AG04449 (cell line): ENCODE results near the gene ACOT7.
"Not testable (repeated sequence)": the region's sequence is repeated elsewhere in the genome, so short reads cannot be mapped to it uniquely, and the experiment has no call there.

Experiments used
- CTCF ChIA-PET: fragments of 350-600 bp; formaldehyde crosslinking; extraction: SDS; loops from one replicate; lab custom pipeline; 2021; ENCODE audit warnings: antibody characterized with exemption; lab: Yijun Ruan, JAX
- POLR2A ChIA-PET: fragments of 400-600, 350-600 bp; formaldehyde crosslinking; extraction: SDS; loops from one replicate; lab custom pipeline; 2020; ENCODE audit warnings: antibody characterized with exemption, inconsistent platforms; lab: Yijun Ruan, JAX
- DNase-seq: peaks from one replicate; pipeline ENCODE4 v3.0.0-alpha.2; 2010; ENCODE audit warnings: low read depth, low spot score
- H3K4me3 ChIP-seq: 2 replicates; pipeline ENCODE4 v1.5.1; 2011; ENCODE audit warnings: low read depth, mild to moderate bottlenecking, control low read depth, low read length
- CTCF ChIP-seq: IDR thresholded peaks from one replicate; pipeline ENCODE4 v1.5.1; 2011; ENCODE audit warnings: mild to moderate bottlenecking, moderate library complexity, low read length, control low read depth, inconsistent platforms; ENCODE audit not compliant: insufficient read depth; ENCODE audit errors: missing control alignments

The ACOT7 gene

GRCh38 chr1:6220236-6220635 is 173.3 kb downstream of the ACOT7 start:
- no peak for DNase-seq
- ChIA-PET POLR2A (interaction anchor here (1.0 kb wide), 1 partner anchor 19 kb away, joined by 3 read pairs; no protein-coding TSS in a partner anchor), CTCF (interaction anchor here (1.1 to 7.3 kb wide), 4 partner anchors 12 to 22 kb away, joined by 3 to 62 read pairs (median 8); partner anchors contain the start of gene RNF207)
- TF ChIP-seq CTCF, result no peak
- H3K4me3 ChIP-seq, result no peak overlapping the region

- DNase-seq, POLR2A ChIA-PET, H3K4me3 ChIP-seq: not testable (repeated sequence)
- CTCF ChIA-PET, result interaction anchor here (0.6 to 7.3 kb wide), 4 partner anchors 12 to 34 kb away, joined by 3 to 62 read pairs (median 4); partner anchors contain the start of gene RNF207
These were observed 173.9 kb downstream of the ACOT7 start for GRCh38 chr1:6219641-6220040.

GRCh38 chr1:6218375-6219164 is 175.0 kb downstream of the ACOT7 start:
- POLR2A ChIA-PET, result interaction anchor here (0.6 kb wide), 1 partner anchor 18 kb away, joined by 3 read pairs; no protein-coding TSS in a partner anchor
- no peak for DNase-seq
- H3K4me3 ChIP-seq, result no peak overlapping the region
- CTCF ChIA-PET, result interaction anchor here (4.2 kb wide), 1 partner anchor 13 kb away, joined by 27 read pairs; the partner anchor contains the start of gene RNF207
- no peak for TF ChIP-seq CTCF
